GM15510 (cell line): ENCODE results near the gene CHRNB2.

ENCODE experiments used
- POLR2A ChIP-seq: IDR thresholded peaks from 3 replicates; pipeline ENCODE4 v1.6.1; 2011; ENCODE audit warnings: borderline replicate concordance; ENCODE audit not compliant: insufficient read length; ENCODE audit errors: extremely low read depth

Gene CHRNB2

GRCh38 chr1:154584267-154584994 lies 16.9 kb downstream of the CHRNB2 start:
- no peak for TF ChIP-seq POLR2A

GRCh38 chr1:154586231-154586630 lies 18.7 kb downstream of the CHRNB2 start:
- TF ChIP-seq POLR2A, result no peak

GRCh38 chr1:154586641-154587040 lies 19.1 kb downstream of the CHRNB2 start:
- no peak for TF ChIP-seq POLR2A

- no peak for TF ChIP-seq POLR2A
Observed at GRCh38 chr1:154589780-154590179, 22.2 kb downstream of the CHRNB2 start.

- no peak for TF ChIP-seq POLR2A
Observed at GRCh38 chr1:154590756-154591155, 23.2 kb downstream of the CHRNB2 start.

GRCh38 chr1:154591206-154591605 lies 23.6 kb downstream of the CHRNB2 start:
- TF ChIP-seq POLR2A, result no peak

- no peak for TF ChIP-seq POLR2A
Observed at GRCh38 chr1:154593390-154593789, 25.8 kb downstream of the CHRNB2 start.

GRCh38 chr1:154594811-154595210 lies 27.2 kb downstream of the CHRNB2 start:
- TF ChIP-seq POLR2A, result no peak

GRCh38 chr1:154595621-154596020 lies 28.0 kb downstream of the CHRNB2 start:
- TF ChIP-seq POLR2A, result no peak

- TF ChIP-seq POLR2A, result no peak
Observed at GRCh38 chr1:154598871-154599635, 31.5 kb downstream of the CHRNB2 start.

GRCh38 chr1:154599658-154600057 lies 32.1 kb downstream of the CHRNB2 start:
- no peak for TF ChIP-seq POLR2A

- TF ChIP-seq POLR2A, result no peak
Observed at GRCh38 chr1:154603317-154603716, 35.7 kb downstream of the CHRNB2 start.

- TF ChIP-seq POLR2A, result no peak
Observed at GRCh38 chr1:154605534-154605933, 38.0 kb downstream of the CHRNB2 start.

GRCh38 chr1:154607106-154607608 lies 39.6 kb downstream of the CHRNB2 start:
- no peak for TF ChIP-seq POLR2A

- TF ChIP-seq POLR2A, result peak; percentile 62
Observed at GRCh38 chr1:154607609-154608396, 40.2 kb downstream of the CHRNB2 start, which contains the start of gene ADAR. Gene ADAR (minus strand): TSS chr1:154608186. CDS start chr1:154608006, 180 bp downstream.
